SK-N-SH treated with all-trans-retinoic acid at 6 μM for 48 hours (cell line): ENCODE data around the gene SPEF1.

ENCODE experiments used
- ATAC-seq: fragments of 200-7000 bp; cut with Tn5 transposase; 3 replicates; pipeline ENCODE4 v1.9.1; 2020; ENCODE audit warnings: mild to moderate bottlenecking, moderate library complexity
- CSDC2 ChIP-seq: fragments of 250-450 bp; sonication (Bioruptor Pico); IDR thresholded peaks from 2 replicates; pipeline ENCODE4 v1.5.0; 2020; ENCODE audit warnings: mild to moderate bottlenecking, moderate library complexity
- TCF4 ChIP-seq: fragments of 250-450 bp; sonication (Bioruptor Pico); IDR thresholded peaks from 2 replicates; pipeline ENCODE4 v1.8.0; 2021; ENCODE audit warnings: mild to moderate bottlenecking, moderate library complexity, borderline replicate concordance
- ZNF70 ChIP-seq: fragments of 450-650 bp; formaldehyde crosslinking; IDR thresholded peaks from 2 replicates; pipeline ENCODE4 v1.5.0; 2020; ENCODE audit warnings: mild to moderate bottlenecking, moderate library complexity

The SPEF1 gene

GRCh38 chr20:3728876-3729275 is 52.4 kb downstream of the SPEF1 start (continued):
- no peak for TF ChIP-seq TCF4 (CRISPR knock-in tag)
- no peak for TF ChIP-seq ZNF70 (CRISPR knock-in tag)

- TF ChIP-seq ZNF70 (CRISPR knock-in tag) (no peak), CSDC2 (CRISPR knock-in tag) (no peak)
- ATAC-seq, result peak; percentile 25; the same call in 2 of the 3 replicates
Measured at GRCh38 chr20:3728354-3728753, 52.9 kb downstream of the SPEF1 start.
